Measurements from ENCODE around the gene CUL1.

The CUL1 gene

DNA sequence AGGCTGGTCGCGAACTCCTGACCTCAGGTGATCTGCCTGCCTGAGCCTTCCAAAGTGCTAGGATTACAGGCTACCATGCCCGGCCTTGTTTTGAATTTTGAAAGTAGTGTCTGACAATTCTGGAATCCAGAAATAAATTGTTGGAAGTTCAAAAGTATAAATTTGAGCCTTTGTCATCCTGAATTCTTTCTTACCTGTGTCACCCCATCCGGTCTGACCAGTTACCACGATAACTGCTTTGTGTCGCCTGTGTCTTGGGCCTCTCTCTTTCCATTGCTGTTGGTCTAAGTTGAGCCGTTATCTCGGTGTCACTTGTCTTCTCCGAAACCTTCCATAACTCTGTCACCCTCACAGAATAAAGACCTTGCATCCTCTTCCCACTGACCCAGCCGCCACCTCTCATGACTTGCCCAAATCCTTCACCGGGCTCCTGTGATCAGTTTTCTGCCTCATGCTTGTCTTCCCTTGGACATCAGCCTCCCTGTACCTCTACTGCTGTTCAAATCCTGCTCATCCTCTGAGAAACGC is 18.6 kb downstream of the CUL1 start:
- DNase-seq (ENCODE audit: low read depth in 1 of 2, low spot score in 1 of 2) = no peak

DNA sequence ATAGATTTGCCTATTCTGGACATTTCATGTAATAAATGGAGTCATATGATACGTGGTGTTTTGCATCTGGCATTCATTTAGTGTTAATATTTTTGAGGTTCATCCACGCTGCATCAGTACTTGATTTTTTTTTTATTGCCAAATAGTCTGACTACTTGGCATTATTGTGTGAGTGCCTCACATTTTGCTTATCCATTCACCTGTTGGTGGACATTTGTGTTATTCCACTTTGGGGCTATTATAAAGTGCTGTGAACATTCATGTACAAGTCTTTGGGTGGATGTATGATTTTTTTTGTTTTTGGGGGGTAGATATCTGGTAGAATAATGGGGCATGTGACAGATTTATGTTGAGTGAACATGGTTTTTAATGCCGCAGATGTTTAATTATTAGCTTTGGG is 19.7 kb downstream of the CUL1 start:
- DNase-seq (ENCODE audit: low read depth in 1 of 2, low spot score in 1 of 2) = no peak

DNA sequence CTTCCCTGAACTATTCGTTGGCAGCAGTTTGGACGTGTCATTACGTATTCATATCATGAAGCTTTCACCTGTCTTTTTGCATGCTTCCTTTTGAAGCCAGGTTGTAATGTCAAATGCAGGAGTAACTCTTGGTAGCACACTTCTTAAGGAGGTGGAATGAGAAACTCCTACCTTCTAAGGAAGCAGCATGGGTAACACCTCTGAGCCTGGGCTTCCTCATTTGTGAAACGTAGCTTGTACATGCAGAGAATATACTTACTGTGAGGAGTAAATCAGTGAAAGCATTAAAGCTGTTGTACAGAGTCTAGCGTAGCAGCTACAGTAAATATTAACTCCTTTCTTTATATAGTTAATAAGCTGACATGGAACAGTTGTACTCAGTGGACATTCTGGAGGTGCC is 21.1 kb downstream of the CUL1 start:
- no peak for DNase-seq (ENCODE audit: low read depth in 1 of 2, low spot score in 1 of 2)

DNA sequence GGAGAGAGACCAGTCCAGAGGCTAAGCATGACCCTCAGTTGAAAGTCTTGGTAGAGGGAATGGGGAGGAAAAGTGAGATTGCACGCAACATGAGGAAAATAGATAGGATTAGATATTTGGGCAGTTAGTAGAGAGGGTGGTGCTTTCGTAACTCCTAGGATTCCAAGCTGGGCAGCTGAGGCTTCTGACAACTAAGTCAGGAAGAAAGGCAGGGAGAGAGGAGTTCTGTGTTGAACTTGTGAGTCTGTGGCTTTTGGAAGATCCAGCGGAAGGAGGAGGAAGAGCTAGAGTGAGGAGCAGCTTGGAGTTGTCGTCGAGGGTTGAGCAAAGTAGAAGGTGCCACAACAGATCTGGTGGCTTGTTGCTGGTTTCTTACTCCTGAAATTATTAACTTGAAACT is 21.8 kb downstream of the CUL1 start:
- DNase-seq (ENCODE audit: low read depth in 1 of 2, low spot score in 1 of 2) = no peak

DNA sequence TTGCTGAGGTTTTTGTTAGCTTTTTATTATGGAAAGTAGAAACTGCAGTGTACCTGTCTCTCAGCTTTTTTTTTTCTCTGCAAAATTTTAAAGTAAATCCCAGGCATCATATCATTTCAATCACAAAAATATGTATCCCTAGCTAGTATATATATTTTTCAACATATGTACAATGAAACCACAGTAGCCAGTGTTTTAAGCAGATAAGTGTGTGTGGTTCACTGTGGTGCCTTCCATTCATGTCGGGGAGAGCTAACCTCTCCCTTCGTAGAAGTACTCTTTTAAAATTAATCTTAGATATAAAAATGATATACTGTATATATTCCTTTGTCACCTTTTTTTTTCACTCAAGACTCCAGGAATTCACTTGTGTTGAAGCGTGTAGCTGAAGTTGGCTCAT is 22.7 kb downstream of the CUL1 start:
- no peak for DNase-seq (ENCODE audit: low read depth in 1 of 2, low spot score in 1 of 2)

DNA sequence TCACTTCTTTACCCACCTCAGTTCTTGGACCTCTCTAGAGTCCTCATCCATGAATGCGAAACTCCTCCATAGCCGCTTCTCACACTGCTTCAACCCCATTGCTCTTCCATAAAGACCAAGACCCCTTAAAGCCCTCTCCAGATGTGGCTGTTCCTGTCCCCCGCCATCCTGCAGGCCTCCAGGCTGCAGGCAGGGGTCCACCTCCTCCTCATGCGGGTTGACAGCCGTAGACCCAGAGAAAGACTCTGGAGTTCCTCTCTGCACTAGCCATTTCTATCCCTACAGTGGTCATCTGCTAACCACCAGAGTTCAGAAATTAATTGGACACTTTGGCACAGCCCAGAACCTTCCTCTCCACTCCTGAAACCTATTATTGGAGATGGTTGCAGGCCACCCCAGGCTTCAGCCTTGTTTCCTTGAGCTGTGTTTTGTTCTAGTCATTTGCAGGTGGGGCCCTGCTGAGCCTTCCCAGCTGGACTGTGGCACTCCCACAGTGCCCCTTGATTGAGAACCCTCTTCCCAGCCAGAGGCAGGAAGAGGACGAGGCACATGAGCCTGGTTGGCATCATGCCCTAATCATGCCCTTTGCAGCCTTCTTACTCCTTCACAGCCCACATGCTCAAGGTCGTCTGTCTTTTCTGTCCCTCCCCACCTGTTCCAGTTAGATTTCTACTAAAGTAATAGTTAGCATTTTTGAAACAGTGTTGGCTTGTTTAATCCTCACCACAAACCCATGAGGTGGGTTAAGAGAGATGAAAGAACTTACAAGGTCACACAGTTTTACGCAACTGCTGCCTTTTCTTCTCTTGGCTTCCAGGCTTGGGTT is 23.9 kb downstream of the CUL1 start:
- no peak for DNase-seq (ENCODE audit: low read depth in 1 of 2, low spot score in 1 of 2)

DNA sequence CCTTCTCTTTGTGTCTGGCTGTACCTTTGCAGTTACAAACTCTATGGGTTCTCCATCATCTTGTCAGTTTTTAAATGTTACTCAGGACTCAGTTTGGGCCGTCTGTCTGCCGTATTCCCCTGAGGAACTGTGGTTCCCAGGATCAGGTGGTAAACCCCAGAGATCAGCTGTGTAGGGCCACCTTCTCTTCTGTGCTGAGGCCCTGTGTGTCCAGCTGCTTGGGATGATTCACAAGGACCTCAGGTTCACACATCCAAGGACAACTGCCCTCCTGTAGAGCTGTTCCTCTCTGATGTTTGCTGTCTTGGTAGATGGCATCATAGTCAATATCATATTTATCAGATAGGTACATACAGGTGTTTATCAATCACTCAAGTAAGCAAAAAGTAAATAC is 24.5 kb downstream of the CUL1 start:
- no peak for DNase-seq (ENCODE audit: low read depth in 1 of 2, low spot score in 1 of 2)

DNA sequence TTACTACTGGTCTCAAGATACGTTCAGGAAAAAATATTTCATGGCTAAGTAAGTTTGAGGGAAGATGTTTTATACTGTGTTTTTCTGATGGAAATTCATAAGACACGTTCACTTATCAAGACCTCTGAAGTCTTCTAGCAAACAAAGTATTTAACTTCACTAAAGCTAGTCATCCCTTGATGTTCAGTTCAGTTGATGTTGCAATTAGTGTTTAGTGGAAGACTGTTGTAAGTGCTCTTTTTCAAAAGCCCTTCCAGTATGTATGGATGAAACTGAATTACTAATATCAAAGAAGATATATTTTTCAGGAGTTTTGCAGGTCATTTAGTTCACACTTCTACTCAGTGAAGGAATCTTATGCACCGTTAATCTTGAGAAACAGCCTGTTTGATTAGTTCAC is 25.1 kb downstream of the CUL1 start:
- no peak for DNase-seq (ENCODE audit: low read depth in 1 of 2, low spot score in 1 of 2)

DNA sequence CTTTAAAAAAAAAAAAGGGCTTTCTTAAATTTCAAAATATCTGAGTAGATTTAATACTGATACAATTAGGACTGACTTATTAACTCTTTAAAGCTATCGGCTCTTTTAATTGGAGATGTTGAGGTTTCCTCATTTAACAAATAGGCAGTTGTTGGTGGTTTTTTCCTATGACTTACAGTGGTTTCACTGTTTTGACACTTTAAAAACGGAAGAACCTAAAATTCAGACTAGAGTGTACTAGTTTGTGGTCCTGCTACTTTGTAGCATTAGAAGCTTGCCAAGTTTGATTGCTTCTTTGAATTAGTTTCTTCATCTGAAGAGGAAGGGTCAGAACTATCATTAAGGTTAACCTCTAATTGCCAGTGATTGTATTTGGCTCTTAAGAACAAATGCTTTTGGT is 27.7 kb downstream of the CUL1 start:
- no peak for DNase-seq (ENCODE audit: low read depth in 1 of 2, low spot score in 1 of 2)

DNA sequence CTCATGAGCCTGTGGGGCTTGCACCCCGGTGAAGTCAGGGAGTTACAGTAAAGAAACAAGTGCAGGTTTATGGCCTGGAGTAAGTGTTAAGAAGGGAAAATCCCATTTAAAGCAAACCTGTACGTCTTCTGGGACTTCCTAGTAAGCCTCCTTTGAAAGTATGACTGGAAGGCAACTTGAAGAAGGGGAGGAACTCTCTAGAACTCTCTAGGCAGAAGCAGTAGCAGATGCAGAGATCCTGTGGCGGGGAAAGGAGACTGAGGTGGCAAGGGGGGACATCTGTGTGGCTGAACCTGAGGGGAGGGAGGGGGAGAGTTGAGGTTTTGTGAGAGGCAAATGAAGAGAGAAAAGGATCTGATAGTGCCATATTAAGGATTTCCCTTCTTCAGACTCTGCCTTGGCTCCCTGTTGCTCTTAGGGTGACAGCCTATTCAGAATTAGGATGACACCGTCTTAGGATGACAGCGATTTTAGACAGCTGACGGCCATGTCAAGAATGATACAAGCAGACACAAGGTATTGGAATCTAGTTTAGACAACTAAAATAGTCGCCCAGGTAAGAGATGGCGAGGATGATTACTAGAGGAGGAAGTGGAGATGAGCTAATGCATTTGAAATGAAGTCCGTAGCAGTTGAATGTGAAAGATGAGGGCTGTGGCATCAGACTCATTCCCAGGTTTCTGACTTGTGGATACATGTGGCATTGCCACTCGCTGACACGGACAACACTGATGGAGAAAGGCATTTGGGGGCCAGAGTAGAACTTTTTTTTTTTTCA is 29.0 kb downstream of the CUL1 start:
- DNase-seq (ENCODE audit: low read depth in 1 of 2, low spot score in 1 of 2) = no peak

DNA sequence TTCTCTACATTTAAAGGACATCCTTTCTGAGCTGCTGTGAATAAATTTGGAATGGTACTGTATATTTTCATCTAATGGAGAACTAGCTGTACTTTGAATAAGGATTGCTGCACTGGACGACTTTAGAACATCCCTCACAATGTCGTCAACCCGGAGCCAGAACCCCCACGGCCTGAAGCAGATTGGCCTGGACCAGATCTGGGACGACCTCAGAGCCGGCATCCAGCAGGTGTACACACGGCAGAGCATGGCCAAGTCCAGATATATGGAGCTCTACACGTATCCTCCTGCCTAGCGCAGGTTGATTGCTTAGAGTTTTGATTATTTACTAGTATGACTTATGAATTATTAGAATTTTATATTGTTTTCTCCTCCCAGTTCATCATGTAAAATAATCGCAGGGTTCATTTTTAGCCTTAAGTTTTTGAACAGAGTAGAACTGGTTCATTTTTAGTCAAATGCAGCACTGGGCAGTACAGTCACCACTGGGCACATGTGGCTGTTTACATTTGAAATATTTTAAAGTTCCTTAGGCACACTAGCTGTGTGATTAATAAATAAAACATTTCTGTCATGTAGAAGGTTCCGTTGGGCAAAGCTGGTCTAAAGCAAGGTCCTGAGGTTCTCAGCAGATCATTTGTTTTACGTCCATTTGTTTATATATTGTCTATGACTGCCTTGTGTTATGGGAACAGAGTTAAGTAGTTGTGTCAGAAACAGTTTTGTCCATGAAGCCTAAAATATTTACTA is 31.5 kb downstream of the CUL1 start:
- DNase-seq (ENCODE audit: low read depth in 1 of 2, low spot score in 1 of 2) = no peak

DNA sequence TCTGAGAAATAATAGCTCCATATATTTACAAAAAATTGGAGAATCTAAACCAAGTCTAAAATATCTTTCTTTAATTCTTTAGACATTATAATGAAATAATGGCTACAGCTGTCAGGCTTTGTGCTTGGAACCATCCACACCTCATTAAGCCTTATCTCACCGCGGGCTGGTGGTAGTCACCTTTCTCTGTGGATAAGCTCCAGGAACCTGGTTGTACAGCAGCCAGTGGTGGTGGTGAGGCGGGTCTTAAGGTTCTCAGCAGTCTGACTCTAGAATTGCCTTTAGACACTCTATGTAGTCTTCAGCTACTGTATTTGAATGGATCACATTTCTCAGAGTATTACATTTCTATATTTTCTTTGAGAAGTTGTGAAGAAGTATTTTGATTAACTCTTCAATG is 34.2 kb downstream of the CUL1 start:
- no peak for DNase-seq (ENCODE audit: low read depth in 1 of 2, low spot score in 1 of 2)

DNA sequence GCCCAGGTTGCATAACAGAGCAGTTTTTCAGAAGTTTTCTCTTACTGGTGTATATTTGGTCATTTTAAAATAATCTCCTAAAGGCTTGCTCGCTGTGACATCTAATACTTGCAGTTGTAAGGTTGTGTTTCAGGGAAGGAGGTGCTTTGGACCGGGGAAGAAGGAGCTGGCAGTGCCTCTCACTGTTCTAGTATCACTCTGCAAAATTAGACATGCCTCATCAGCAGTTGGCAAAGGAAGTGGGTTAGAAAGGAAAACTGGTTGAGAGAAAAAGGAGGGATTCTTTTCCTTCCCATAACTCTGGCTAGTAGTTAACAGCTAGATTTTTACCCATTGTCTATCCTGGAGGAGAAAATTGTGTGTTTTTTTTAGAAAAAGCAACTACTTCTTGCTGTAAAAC is 34.8 kb downstream of the CUL1 start:
- DNase-seq (ENCODE audit: low read depth in 1 of 2, low spot score in 1 of 2) = no peak

DNA sequence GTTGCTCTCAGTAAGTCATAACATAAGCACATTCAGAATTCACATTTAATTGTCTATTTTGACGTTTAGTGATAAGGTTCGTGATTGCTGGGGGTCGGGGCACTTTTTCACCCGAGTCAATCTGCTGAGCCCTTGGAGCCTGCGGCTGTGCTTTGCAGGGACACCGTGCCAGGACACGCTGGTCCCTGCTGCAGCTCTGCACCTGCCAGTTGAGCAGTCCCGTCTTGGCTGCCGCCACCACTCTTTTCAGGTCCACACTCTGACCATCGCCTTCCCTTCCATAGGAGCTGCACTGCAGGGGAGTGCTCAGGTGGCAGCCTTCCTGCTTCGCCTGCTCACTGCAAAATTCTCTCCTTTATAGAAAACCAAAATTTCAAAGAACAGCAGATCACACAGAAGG is 36.4 kb downstream of the CUL1 start:
- no peak for DNase-seq (ENCODE audit: low read depth in 1 of 2, low spot score in 1 of 2)

DNA sequence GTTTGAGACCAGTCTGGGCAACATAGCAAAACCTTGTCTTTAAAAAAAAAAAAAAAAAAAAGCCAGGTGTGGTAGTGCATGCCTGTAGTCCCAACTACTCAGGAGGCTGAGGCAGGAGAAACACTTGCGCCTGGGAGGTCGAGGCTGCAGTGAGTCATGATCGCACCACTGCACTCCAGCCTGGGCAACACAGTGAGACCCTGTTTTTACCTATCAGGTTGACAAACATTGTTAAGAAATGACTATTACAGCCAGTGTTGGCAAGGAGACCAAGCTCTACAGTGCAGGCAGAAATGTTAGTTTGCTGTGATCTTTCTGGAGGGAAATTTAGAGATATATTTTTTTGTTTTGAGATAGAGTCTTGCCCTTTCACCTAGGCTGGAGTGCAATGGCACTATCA is 37.3 kb downstream of the CUL1 start:
- DNase-seq (ENCODE audit: low read depth in 1 of 2, low spot score in 1 of 2) = no peak

DNA sequence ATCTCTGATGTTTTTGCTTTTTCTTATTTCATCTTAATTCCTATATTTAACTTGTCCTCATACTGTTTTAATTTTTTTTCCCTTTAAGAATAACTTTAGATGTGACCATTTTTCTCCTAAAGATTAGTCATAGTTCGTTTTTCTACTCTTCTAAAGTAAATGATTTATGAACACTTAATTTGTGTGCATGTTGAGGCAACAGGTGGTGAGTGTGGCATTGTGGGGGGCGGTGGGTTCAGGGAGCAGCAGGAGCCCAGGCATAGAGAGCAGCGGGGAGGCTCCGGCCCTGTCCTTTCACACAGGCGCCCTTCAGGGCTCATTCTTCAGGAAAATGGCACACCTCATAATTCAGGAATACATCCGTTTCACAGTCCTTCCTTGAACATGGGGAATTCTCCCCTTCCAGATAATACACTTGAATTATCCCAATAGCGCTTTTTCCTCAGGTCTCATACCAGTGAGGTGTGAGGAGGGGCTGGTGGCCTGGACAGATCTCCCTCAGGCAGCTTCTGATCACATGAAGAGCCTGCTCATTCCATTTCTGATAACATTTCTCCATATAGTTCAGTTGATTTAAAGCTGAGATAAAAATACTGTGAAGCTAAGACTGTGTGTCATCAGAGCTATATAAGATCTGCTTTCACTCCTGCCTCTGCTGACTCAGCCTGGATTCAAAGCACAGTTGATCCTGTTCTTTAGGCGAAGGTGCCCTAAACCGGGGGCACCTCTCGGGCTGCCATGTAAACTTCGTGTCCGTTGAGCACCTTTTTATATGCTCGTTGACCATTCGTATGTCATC is 40.2 kb downstream of the CUL1 start:
- no peak for DNase-seq (ENCODE audit: low read depth in 1 of 2, low spot score in 1 of 2)

DNA sequence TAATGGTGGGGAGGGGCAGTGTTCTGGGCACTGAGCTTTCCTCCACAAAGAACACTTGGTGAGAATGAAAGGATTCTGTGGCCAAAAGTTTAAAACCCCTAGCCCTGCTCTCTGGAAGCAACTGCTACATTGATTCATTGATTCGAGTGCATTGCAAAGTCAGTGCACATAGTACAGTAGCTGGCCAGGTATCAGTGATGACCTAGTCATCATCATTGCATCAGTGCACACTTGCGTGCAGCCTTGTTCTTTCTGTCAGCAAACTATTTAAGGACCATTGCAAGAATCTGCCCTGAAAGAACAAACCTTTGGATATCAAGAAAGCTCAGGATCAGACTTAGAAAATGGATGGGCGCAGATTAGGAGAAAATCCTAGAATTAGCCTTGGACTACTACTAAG is 47.4 kb downstream of the CUL1 start:
- no peak for DNase-seq (ENCODE audit: low read depth in 1 of 2, low spot score in 1 of 2)

DNA sequence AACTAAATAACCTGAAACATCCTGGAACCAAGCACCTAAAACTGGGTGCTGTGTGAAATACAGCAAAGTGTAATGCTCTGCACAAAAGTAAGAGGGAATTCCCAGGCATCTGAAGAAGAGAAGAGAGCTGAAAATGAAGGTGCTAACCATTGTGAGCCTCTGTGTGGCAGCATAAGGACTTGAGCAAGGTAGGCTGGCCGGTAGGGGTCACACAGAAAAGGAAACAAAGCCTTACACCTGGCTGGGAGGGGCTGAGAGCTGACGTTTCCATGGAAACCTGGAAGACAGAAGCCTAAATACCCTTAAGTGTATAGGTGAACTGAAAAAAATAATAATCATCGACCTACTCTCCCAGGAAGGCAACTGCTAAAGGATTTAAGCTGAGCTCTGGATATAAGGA is 48.6 kb downstream of the CUL1 start:
- DNase-seq (ENCODE audit: low read depth in 1 of 2, low spot score in 1 of 2) = no peak

DNA sequence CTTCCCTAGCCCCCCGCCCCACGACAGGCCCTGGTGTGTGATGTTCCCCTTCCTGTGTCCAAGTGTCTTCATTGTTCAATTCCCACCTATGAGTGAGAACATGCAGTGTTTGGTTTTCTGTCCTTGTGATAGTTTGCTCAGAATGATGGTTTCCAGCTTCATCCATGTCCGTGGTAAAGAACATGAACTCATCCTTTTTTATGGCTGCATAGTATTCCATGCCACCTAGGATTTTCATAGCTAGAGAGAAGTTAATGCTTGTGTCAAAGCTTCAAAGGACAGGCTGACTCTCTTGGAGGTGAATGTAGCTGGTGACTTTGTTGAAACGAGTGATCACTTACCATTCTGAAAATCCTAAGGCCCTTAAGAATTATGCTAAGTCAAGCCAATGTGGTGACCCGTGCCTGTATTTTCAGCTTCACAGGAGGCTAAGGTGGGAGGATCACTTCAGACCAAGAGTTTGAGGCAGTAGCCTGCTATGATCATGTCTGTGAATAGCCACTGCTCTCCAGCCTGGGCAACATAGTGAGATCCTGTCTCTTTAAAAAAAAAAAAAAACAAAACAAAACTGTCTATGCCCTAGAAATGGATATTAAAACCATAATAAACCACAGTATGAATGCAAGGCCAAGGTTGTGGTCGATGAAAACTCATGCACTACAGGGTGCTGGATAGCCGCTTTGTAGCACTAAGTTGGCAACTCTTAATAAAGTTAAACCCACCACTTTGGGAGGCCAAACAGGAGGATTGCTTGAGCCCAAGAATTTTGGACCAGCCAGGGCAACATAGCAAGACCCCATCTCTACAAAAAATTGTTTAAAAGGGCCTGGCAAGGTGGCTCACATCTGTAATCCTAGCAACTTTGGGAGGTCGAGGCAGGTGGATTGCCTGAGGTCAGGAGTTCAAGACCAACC is 52.0 kb downstream of the CUL1 start:
- no peak for DNase-seq (ENCODE audit: low read depth in 1 of 2, low spot score in 1 of 2)

DNA sequence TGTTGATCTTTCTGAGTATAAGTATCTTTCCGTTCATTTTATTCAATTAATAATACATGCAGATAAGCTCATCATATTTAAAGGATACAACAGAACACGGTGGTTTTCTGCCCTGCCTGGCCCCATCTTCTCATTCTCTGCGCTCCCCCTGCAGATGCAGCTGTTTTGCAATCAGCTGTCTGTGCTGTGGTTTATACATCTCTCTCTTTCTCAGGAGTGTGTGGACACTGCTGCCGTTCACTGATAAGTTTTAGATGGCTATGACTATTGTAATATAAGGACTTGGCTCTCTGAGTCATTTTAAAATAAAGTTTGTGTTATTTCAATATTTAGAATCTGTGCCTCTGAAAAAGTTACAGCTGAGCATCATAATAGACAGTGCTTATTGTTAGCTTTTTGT is 54.5 kb downstream of the CUL1 start:
- DNase-seq (ENCODE audit: low read depth in 1 of 2, low spot score in 1 of 2) = no peak
